DND-41 (cell line): ENCODE data around the gene SH3TC2.

Experiments used
- CTCF ChIP-seq: IDR thresholded peaks from 2 replicates; pipeline ENCODE4 v1.5.1; 2012; ENCODE audit warnings: borderline replicate concordance, low read length, moderate library complexity, mild to moderate bottlenecking; ENCODE audit not compliant: poor library complexity, severe bottlenecking; ENCODE audit errors: extremely low read depth
- EZH2 ChIP-seq: IDR thresholded peaks from 3 replicates; pipeline ENCODE4 v1.6.1; 2012; ENCODE audit warnings: borderline replicate concordance, low read depth, mild to moderate bottlenecking, moderate library complexity, low read length, inconsistent platforms; ENCODE audit not compliant: severe bottlenecking

- TF ChIP-seq CTCF: no peak
- no peak for TF ChIP-seq EZH2
Measured at GRCh38 chr5:148972396-148972795, 90.5 kb downstream of the SH3TC2 start.
